Activated CD8-positive, alpha-beta T cell treated with anti-CD3 and anti-CD28 coated beads for 36 hours (primary cell): ENCODE results near the gene URB1. TPM values are rescaled to one million over a fixed set of nuclear protein-coding genes. Genes with fewer than 3 reads are reported as not detected.
A peak's percentile ranks its signal among the peaks of the same experiment; 100 is the strongest.
"Not testable (repeated sequence)": the region's sequence is repeated elsewhere in the genome, so short reads cannot be mapped to it uniquely, and the experiment has no call there.

Experiments used
- ATAC-seq: fragments of 200-7000 bp; cut with Tn5 transposase; one replicate; pipeline ENCODE4 v1.10.0; 2021; ENCODE audit warnings: mild to moderate bottlenecking, moderate library complexity
- CTCF ChIA-PET: fragments of 350-600 bp; sonication (Branson Sonifier 250); formaldehyde crosslinking; loops from one replicate; lab custom pipeline; 2021; ENCODE audit warnings: antibody characterized with exemption; lab: Charles Lee
- POLR2A ChIA-PET: fragments of 350-600 bp; sonication (Branson Sonifier 250); formaldehyde crosslinking; loops from one replicate; lab custom pipeline; 2021; ENCODE audit warnings: antibody characterized with exemption; lab: Charles Lee
- DNase-seq: peaks from one replicate; pipeline ENCODE4 v3.0.0-alpha.2; 2020
- H3K27ac Mint-ChIP-seq: one replicate; pipeline ENCODE4 v1.8.0; 2021; ENCODE audit warnings: mild to moderate bottlenecking, mixed read lengths
- H3K27me3 Mint-ChIP-seq: one replicate; pipeline ENCODE4 v1.8.0; 2021; ENCODE audit warnings: mixed read lengths
- H3K36me3 Mint-ChIP-seq: one replicate; pipeline ENCODE4 v1.8.0; 2021; ENCODE audit warnings: low read depth, mixed read lengths
- H3K4me1 Mint-ChIP-seq: one replicate; pipeline ENCODE4 v1.8.0; 2021; ENCODE audit warnings: low read depth, mixed read lengths
- H3K4me3 Mint-ChIP-seq: one replicate; pipeline ENCODE4 v1.8.0; 2021; ENCODE audit warnings: mild to moderate bottlenecking, moderate library complexity, mixed read lengths
- H3K9me3 Mint-ChIP-seq: one replicate; pipeline ENCODE4 v1.8.0; 2021; ENCODE audit warnings: mixed read lengths
- intact Hi-C: fragments of 100-400 bp; cut with micrococcal nuclease; formaldehyde crosslinking; loops from one replicate; pipeline ENCODE4 v1.10.0; 2022
- total RNA-seq, 2 experiments: library from RNA; stranded (reverse); gene quantifications; one replicate each; pipeline ENCODE4 v1.2.3, GENCODE V29; 2021
- TF ChIP-seq, protein P1 (sequence below): fragments of 200-600 bp; IDR thresholded peaks from one replicate; pipeline ENCODE4 v1.8.0; 2022; ENCODE audit warnings: antibody characterized with exemption, mild to moderate bottlenecking

The URB1 gene
- total RNA-seq, 2 experiments from 2014 or later, result 30.9 to 31.8 TPM

DNA sequence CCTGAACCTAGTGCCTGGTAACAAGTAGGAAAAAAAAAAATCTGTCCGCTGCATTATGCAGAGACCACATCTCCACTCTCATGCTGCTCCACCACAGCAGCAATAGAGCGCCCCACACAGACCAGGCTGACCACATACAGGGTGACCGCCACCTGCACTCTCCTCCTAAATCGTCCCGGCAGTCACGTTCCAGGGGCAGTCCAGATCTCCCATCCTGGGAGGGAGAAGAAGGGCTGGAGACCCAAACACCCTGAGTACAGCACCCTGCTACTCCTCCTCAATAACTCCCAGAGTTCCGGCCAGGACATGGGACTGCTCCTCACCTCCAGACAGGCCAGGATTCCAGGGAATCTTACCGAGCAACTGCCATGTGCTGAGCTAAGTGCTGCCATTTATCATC, 15.3 kb downstream of the URB1 start:
- Mint-ChIP-seq H3K27me3 (no peaks in the 10 kb centered on the region), H3K4me3 (no peak overlapping the region), H3K27ac (no peak overlapping the region), H3K36me3 (peaks cover 44% of the 10 kb centered on the region), H3K4me1 (peaks cover 5% of the 10 kb centered on the region), H3K9me3 (no peaks in the 10 kb centered on the region)
- ChIA-PET POLR2A (no interaction called here), CTCF (no interaction called here)
- DNase-seq (no peak), ATAC-seq (no peak)
- intact Hi-C loops, result no loop called here
- TF ChIP-seq, protein P1, sequence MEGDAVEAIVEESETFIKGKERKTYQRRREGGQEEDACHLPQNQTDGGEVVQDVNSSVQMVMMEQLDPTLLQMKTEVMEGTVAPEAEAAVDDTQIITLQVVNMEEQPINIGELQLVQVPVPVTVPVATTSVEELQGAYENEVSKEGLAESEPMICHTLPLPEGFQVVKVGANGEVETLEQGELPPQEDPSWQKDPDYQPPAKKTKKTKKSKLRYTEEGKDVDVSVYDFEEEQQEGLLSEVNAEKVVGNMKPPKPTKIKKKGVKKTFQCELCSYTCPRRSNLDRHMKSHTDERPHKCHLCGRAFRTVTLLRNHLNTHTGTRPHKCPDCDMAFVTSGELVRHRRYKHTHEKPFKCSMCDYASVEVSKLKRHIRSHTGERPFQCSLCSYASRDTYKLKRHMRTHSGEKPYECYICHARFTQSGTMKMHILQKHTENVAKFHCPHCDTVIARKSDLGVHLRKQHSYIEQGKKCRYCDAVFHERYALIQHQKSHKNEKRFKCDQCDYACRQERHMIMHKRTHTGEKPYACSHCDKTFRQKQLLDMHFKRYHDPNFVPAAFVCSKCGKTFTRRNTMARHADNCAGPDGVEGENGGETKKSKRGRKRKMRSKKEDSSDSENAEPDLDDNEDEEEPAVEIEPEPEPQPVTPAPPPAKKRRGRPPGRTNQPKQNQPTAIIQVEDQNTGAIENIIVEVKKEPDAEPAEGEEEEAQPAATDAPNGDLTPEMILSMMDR, result no peak

DNA sequence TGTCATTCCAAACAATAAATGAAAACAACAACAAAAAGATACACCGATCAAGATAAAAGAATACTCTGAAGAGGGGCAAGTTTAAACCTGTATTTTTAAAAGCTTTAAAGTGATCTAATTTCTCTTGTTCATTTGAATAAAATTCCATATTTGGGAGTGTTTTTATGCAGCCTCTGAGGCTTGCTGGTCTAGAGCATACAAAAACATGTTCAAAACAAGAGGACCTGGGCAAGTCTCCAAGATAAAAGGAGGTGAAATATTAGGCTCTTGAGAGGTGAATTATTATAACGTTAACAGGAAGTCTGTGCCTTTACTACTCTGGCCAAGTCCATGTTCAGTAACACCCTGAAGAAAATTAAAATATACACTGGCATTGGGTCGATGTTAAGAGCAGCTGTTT, 20.1 kb downstream of the URB1 start:
- ATAC-seq, result no peak
- intact Hi-C loops, result no loop called here
- TF ChIP-seq, protein P1, result no peak
- no peak for DNase-seq
- Mint-ChIP-seq H3K27ac (peak overlapping the region; percentile 61), H3K4me3 (no peak overlapping the region), H3K9me3 (no peaks in the 10 kb centered on the region), H3K4me1 (peaks cover 20% of the 10 kb centered on the region), H3K27me3 (no peaks in the 10 kb centered on the region), H3K36me3 (peaks cover 49% of the 10 kb centered on the region)
- ChIA-PET POLR2A (no interaction called here), CTCF (interaction anchor here (1.1 to 1.6 kb wide), 2 partner anchors 9 to 228 kb away, joined by 4 to 9 read pairs; no protein-coding TSS in a partner anchor)

DNA sequence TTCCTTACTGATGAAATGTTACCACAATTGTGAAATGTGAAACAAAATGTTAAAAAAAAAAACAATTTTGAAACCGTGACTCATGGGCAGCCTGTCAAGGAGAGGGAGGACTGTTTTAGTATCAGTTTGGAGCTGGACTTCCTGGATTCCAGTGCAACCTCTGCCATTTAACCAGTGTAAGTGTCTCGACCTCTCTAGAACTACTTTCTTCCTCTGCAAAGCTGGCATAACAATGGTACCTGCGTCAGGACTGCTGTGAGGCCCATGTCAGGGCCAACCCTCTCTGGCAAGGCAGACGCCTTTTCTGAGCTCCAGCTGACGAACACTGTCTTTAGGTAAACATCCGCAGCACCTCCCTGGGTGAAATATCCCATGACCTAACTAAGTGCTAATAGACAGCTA, 20.9 kb downstream of the URB1 start:
- POLR2A ChIA-PET, result no interaction called here
- H3K4me3 Mint-ChIP-seq, result no peak overlapping the region
- H3K9me3 Mint-ChIP-seq, result no peaks in the 10 kb centered on the region
- no peaks in the 10 kb centered on the region for H3K27me3 Mint-ChIP-seq
- intact Hi-C loops, result no loop called here
- TF ChIP-seq, protein P1, result no peak
- DNase-seq, result no peak
- peaks cover 49% of the 10 kb centered on the region for H3K36me3 Mint-ChIP-seq
- peaks cover 20% of the 10 kb centered on the region for H3K4me1 Mint-ChIP-seq
- ATAC-seq, result peak; percentile 82
- CTCF ChIA-PET, result interaction anchor here (1.6 kb wide), 1 partner anchor 229 kb away, joined by 9 read pairs; no protein-coding TSS in a partner anchor
- H3K27ac Mint-ChIP-seq, result peak overlapping the region; percentile 61

DNA sequence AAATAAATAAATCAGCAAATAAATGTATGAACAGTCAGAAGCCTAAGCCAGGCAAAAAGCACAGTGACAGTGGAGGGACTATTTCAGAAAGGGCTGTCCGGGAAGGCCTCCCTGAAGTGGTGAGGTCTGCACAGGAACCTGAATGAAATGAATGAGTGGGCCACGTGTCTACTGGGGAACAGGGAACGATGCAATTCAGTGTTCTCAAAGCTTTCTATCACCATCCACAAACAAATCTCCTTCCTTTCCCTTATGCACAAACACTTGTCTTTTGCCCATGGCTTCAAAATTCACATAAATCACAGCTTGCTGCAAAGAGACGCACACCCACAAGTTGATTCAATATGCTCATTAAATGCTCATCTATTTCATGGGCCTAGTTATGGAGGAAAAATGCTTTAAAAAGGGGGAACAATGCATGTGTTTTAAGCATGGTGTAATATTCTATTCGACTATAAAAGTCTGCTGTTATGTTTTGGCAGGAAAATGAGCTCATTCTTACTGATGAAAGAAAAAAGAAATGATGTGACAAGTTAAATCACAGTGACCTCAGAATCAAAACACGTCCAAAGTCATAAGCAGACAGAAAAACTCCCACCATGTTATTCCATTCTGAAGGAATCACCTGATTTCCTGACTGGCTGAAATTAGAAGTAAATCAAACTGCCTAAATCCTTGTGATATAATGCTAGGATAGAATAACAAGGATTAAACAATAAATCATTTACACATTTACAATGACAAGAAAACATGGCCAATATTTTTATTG, 21.6 kb downstream of the URB1 start:
- H3K9me3 Mint-ChIP-seq, result no peaks in the 10 kb centered on the region
- peaks cover 53% of the 10 kb centered on the region for H3K36me3 Mint-ChIP-seq
- no peaks in the 10 kb centered on the region for H3K27me3 Mint-ChIP-seq
- TF ChIP-seq, protein P1, result no peak
- CTCF ChIA-PET, result interaction anchor here (1.4 kb wide), 1 partner anchor 229 kb away, joined by 3 read pairs; no protein-coding TSS in a partner anchor
- ATAC-seq (no peak), DNase-seq (no peak)
- POLR2A ChIA-PET, result interaction anchor here (1.4 kb wide), 1 partner anchor 15 kb away, joined by 3 read pairs; no protein-coding TSS in a partner anchor
- peaks cover 20% of the 10 kb centered on the region for H3K4me1 Mint-ChIP-seq
- H3K4me3 Mint-ChIP-seq, result no peak overlapping the region
- H3K27ac Mint-ChIP-seq, result peak overlapping the region; percentile 61
- intact Hi-C loops, result no loop called here

DNA sequence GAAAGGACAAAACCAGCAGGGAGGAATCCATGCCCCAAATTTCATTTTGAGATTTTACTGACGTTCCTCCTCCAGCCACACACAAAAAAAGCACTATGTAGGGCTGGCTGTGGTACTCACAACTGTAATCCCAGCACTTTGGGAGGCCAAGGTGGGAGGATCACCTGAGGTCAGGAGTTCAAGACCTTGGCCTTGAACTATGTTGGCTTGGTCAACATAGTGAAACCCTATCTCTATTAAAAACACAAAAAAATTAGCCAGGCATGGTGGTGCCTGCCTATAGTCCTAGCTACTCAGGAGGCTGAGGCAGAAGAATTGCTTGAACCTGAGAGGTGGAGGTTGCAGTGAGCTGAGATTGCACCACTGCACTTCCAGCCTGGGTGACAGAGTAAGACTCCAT, 23.9 kb downstream of the URB1 start:
- ATAC-seq, H3K4me3 Mint-ChIP-seq, H3K27me3 Mint-ChIP-seq, intact Hi-C loops, H3K27ac Mint-ChIP-seq, DNase-seq, POLR2A ChIA-PET, H3K9me3 Mint-ChIP-seq: not testable (repeated sequence)
- CTCF ChIA-PET, result interaction anchor here (1.6 kb wide), 1 partner anchor 232 kb away, joined by 3 read pairs; no protein-coding TSS in a partner anchor
- peaks cover 20% of the 10 kb centered on the region for H3K4me1 Mint-ChIP-seq
- H3K36me3 Mint-ChIP-seq, result peaks cover 64% of the 10 kb centered on the region
